ENCODE measurements around the gene EHD1. TPM values are rescaled to one million over a fixed set of nuclear protein-coding genes. Genes with fewer than 3 reads are reported as not detected.

Gene EHD1
- total RNA-seq, 2 donors from 2014 or later, result 39.7 to 43.8 TPM

DNA sequence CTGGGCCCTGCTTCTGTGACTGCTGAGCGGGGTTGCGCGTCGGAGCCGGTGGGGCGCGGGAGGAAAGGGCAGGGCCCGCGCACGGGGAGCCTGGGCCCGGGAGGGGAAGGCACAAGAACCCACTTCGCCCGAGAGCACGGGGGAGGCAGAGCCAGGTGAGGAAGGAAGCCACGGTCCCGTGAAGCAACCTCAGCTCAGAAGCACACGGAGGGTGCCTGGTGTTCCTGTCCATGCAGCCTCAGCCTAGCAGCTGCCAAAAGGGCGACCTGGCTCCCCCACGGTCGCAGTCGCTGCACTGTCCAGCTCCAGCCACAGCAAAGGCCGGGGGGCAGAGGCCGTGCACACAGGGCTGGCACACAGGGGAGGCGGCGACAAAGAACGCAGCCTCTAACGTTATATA lies 24.7 kb downstream of the EHD1 start:
- H3K27me3 Mint-ChIP-seq (ENCODE audit: insufficient read depth), result no peaks in the 10 kb centered on the region
- TF ChIP-seq, protein P1, sequence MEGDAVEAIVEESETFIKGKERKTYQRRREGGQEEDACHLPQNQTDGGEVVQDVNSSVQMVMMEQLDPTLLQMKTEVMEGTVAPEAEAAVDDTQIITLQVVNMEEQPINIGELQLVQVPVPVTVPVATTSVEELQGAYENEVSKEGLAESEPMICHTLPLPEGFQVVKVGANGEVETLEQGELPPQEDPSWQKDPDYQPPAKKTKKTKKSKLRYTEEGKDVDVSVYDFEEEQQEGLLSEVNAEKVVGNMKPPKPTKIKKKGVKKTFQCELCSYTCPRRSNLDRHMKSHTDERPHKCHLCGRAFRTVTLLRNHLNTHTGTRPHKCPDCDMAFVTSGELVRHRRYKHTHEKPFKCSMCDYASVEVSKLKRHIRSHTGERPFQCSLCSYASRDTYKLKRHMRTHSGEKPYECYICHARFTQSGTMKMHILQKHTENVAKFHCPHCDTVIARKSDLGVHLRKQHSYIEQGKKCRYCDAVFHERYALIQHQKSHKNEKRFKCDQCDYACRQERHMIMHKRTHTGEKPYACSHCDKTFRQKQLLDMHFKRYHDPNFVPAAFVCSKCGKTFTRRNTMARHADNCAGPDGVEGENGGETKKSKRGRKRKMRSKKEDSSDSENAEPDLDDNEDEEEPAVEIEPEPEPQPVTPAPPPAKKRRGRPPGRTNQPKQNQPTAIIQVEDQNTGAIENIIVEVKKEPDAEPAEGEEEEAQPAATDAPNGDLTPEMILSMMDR (conservative IDR thresholded peaks at IDR 0.05), result no peak
- Histone ChIP-seq H3K4me1 (ENCODE audit: control insufficient read depth, insufficient read depth, low read length) (no peaks in the 10 kb centered on the region), H3K27me3 (ENCODE audit: control insufficient read depth, insufficient read depth, low read length, poor library complexity, severe bottlenecking) (no peaks in the 10 kb centered on the region), H3K9me3 (ENCODE audit: control insufficient read depth, low read length) (no peaks in the 10 kb centered on the region), H3K9ac (ENCODE audit: extremely low read depth, low read length, poor library complexity, severe bottlenecking) (no peak overlapping the region), H3K4me3 (ENCODE audit: low read length) (no peak overlapping the region), H3K27ac (ENCODE audit: low read depth, low read length) (no peak overlapping the region), H3K36me3 (ENCODE audit: control insufficient read depth, insufficient read depth, low read length) (peaks cover 19% of the 10 kb centered on the region)
- H3K9me3 Mint-ChIP-seq, result no peaks in the 10 kb centered on the region
- no peak for DNase-seq
- peaks cover 11% of the 10 kb centered on the region for H3K36me3 Mint-ChIP-seq (ENCODE audit: low read depth)
- WGBS, 2 experiments (ENCODE audit: insufficient coverage in 1 of 2, insufficient read length in 1 of 2), result 93 to 96% methylated on average over 26 to 27 of the region's 27 CpGs
- no peak overlapping the region for H3K4me3 Mint-ChIP-seq
- H3K4me1 Mint-ChIP-seq, result peaks cover 11% of the 10 kb centered on the region
- no peak overlapping the region for H3K27ac Mint-ChIP-seq

DNA sequence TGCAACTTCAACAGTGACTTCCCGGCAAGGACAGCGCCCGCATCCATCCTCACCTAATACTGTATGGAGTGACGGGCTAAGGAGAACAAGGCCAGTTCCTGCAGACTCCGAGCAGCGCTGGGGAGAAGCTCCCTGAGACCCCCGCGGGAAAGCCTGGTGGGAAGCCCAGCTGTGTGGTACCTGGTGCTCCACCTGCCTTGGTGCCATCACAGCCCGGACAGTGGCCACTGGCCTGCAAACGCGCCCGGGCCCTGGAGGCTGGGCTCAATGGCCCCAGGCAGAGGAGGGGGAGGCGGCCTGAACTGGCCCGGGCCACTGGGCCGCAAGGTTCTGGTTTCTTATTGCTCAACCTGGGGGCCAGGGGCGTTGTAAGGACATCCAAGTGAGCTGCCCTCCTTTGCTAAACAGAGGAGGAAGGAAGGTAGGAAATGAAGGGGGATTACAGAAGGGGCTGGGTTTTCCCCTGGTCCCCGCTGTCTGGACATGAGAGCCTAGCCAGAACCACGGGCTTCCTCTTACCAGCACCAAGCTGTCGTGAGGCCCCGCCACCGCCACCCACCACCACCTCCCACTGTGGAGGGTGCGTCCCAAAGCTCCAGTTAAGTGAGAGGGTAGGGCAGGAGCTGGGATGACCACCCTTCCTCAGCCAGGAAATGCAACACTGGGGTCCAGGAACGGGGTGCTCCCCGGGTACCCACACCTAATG lies 25.5 kb downstream of the EHD1 start:
- Mint-ChIP-seq H3K4me1 (peaks cover 15% of the 10 kb centered on the region), H3K4me3 (no peak overlapping the region), H3K27ac (no peak overlapping the region), H3K9me3 (no peaks in the 10 kb centered on the region), H3K36me3 (ENCODE audit: low read depth) (peaks cover 11% of the 10 kb centered on the region), H3K27me3 (ENCODE audit: insufficient read depth) (no peaks in the 10 kb centered on the region)
- 92 to 96% methylated on average over 7 to 24 of the region's 24 CpGs for whole genome bisulfite sequencing, 2 experiments (ENCODE audit: insufficient coverage in 1 of 2, insufficient read length in 1 of 2)
- DNase-seq, result no peak
- no peak overlapping the region for H3K9ac ChIP-seq (ENCODE audit: extremely low read depth, low read length, poor library complexity, severe bottlenecking)
- peaks cover 17% of the 10 kb centered on the region for H3K36me3 ChIP-seq (ENCODE audit: control insufficient read depth, insufficient read depth, low read length)
- H3K27me3 ChIP-seq (ENCODE audit: control insufficient read depth, insufficient read depth, low read length, poor library complexity, severe bottlenecking), result no peaks in the 10 kb centered on the region
- H3K27ac ChIP-seq (ENCODE audit: low read depth, low read length), result no peak overlapping the region
- no peaks in the 10 kb centered on the region for H3K4me1 ChIP-seq (ENCODE audit: control insufficient read depth, insufficient read depth, low read length)
- no peaks in the 10 kb centered on the region for H3K9me3 ChIP-seq (ENCODE audit: control insufficient read depth, low read length)
- no peak overlapping the region for H3K4me3 ChIP-seq (ENCODE audit: low read length)
- TF ChIP-seq, protein P1 (conservative IDR thresholded peaks at IDR 0.05), result no peak

DNA sequence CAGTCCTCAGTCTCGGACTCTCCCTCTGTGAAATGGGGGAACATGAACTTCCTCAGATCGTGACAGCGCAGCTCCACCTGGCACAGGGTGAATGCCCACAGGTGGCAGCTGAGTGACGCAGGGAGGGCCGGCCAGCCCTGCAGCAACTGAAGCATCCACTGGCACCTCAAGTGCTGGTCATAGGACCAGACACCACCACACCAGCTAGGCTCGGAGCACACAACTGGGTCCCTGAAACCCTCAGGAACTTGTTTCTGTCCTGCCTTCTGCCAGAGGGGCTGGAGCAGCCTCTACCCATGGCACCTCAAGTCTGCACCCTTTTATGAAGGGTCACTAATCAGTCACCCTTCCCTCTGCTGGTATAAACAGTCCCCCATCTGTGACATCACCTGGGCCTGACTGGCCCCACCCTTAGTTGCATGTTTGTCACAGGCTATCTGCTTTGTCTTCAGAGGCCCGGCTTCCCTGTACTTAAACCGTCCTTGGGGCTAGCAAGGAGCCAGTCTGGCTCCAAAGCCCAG lies 26.5 kb downstream of the EHD1 start:
- no peak overlapping the region for H3K27ac ChIP-seq (ENCODE audit: low read depth, low read length)
- peaks cover 11% of the 10 kb centered on the region for H3K36me3 Mint-ChIP-seq (ENCODE audit: low read depth)
- no peaks in the 10 kb centered on the region for H3K9me3 ChIP-seq (ENCODE audit: control insufficient read depth, low read length)
- H3K9ac ChIP-seq (ENCODE audit: extremely low read depth, low read length, poor library complexity, severe bottlenecking), result no peak overlapping the region
- peak overlapping the region; percentile 19 for H3K27ac Mint-ChIP-seq
- H3K36me3 ChIP-seq (ENCODE audit: control insufficient read depth, insufficient read depth, low read length), result peaks cover 12% of the 10 kb centered on the region
- WGBS, 2 experiments (ENCODE audit: insufficient coverage in 1 of 2, insufficient read length in 1 of 2), result 91 to 96% methylated on average over 6 to 8 of the region's 8 CpGs
- no peak overlapping the region for H3K4me3 Mint-ChIP-seq
- no peaks in the 10 kb centered on the region for H3K9me3 Mint-ChIP-seq
- H3K4me1 Mint-ChIP-seq, result peaks cover 16% of the 10 kb centered on the region
- no peaks in the 10 kb centered on the region for H3K27me3 Mint-ChIP-seq (ENCODE audit: insufficient read depth)
- no peak for DNase-seq
- no peaks in the 10 kb centered on the region for H3K4me1 ChIP-seq (ENCODE audit: control insufficient read depth, insufficient read depth, low read length)
- TF ChIP-seq, protein P1 (conservative IDR thresholded peaks at IDR 0.05), result no peak
- no peaks in the 10 kb centered on the region for H3K27me3 ChIP-seq (ENCODE audit: control insufficient read depth, insufficient read depth, low read length, poor library complexity, severe bottlenecking)
- H3K4me3 ChIP-seq (ENCODE audit: low read length), result no peak overlapping the region
